Mononuclear cell (primary cell): ENCODE measurements around the gene SOX10. TPM values are rescaled to one million over a fixed set of nuclear protein-coding genes. Genes with fewer than 3 reads are reported as not detected.

Experiments used
- H3K27me3 ChIP-seq: 2 replicates; pipeline ENCODE4 v1.6.0; 2011; ENCODE audit warnings: low read length, control low read depth; ENCODE audit not compliant: insufficient read depth
- H3K4me1 ChIP-seq: 2 replicates; pipeline ENCODE4 v1.5.1; 2011; ENCODE audit warnings: mild to moderate bottlenecking, low read length, control low read depth; ENCODE audit not compliant: insufficient read depth
- H3K4me3 ChIP-seq: 2 replicates; pipeline ENCODE4 v1.5.1; 2011; ENCODE audit warnings: mild to moderate bottlenecking, low read length, moderate library complexity
- H3K9me3 ChIP-seq: 2 replicates; pipeline ENCODE4 v1.5.1; 2011; ENCODE audit warnings: low read depth, mild to moderate bottlenecking, control low read depth, low read length
- total RNA-seq: library from RNA; depleted of rRNA; stranded (reverse); fragments of >200 nt; gene quantifications from one replicate; pipeline ENCODE4 v1.2.3, GENCODE V29; 2012

SOX10 gene
- total RNA-seq, 1 donor = not detected

- H3K4me1 ChIP-seq = no peaks in the 10 kb centered on the region
- no peaks in the 10 kb centered on the region for H3K27me3 ChIP-seq
- no peak overlapping the region for H3K4me3 ChIP-seq
- H3K9me3 ChIP-seq = no peaks in the 10 kb centered on the region
Observed at GRCh38 chr22:37940698-37941376, 43.5 kb downstream of the SOX10 start.

- Histone ChIP-seq H3K4me3 (no peak overlapping the region), H3K27me3 (no peaks in the 10 kb centered on the region), H3K4me1 (peaks cover 9% of the 10 kb centered on the region), H3K9me3 (no peaks in the 10 kb centered on the region)
Observed at GRCh38 chr22:37933711-37934376, 50.5 kb downstream of the SOX10 start.

DNA sequence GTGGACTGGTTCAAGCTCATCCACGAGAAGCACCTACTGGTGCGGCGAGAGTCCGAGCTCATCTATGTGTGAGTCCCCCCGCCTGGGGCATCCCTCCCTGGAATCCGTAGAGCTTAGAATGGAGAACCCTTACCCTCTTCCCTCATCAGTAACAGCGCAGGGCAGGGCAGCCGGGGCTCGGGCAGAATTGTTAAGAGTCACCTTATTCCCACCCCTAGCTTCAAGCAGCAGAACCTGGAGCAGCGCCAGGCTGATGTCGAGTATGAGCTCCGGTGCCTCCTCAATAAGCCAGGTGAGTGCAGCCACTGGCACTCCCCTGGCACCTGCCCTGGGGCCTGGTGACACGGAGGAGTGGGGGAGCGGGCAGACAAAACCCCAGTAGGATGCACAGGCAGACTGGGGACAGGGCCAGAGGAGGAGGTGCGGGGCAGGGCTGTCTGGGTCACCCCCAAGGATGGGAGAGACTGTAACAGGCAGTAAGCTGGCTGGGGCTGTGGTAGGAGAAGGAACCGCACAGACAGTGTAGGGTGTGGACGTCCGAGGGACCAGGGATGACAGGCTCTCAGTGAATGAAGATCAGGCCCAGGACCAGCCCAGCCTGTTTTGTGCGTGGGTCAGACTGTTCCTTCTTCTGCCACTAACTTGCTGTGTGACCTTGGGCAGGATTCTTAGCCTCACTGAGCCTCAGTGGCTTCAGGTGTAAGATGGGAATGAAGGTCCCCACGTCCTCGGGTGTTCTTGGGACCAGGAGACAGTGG lies 51.4 kb downstream of the SOX10 start:
- Histone ChIP-seq H3K27me3 (no peaks in the 10 kb centered on the region), H3K9me3 (no peaks in the 10 kb centered on the region), H3K4me1 (peaks cover 9% of the 10 kb centered on the region), H3K4me3 (no peak overlapping the region)

DNA sequence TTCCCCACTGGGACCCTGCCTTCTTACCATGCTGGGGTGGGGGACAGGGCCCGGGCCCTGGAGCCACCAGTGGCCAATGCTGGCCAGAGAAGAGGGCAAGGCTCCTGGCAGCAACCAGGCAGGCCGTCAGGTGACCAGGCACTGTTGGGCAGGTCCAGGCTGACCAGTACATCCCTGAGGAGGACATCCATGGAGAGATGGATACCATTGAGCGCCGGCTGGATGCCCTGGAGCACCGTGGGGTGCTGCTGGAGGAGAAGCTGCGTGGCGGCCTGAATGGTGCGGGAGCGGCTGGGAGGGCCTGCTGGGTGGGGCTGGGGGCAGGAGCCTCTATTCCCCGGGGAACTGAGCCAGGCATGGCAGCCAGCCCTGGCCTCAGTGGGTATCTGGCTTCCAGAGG lies 52.0 kb downstream of the SOX10 start:
- Histone ChIP-seq H3K4me1 (peaks cover 9% of the 10 kb centered on the region), H3K27me3 (no peaks in the 10 kb centered on the region), H3K9me3 (no peaks in the 10 kb centered on the region), H3K4me3 (no peak overlapping the region)

GRCh38 chr22:37931893-37932389 lies 52.4 kb downstream of the SOX10 start:
- H3K9me3 ChIP-seq = no peaks in the 10 kb centered on the region

GRCh38 chr22:37930952-37931440 lies 53.4 kb downstream of the SOX10 start:
- H3K9me3 ChIP-seq = no peaks in the 10 kb centered on the region
- H3K4me3 ChIP-seq = no peak overlapping the region
- H3K4me1 ChIP-seq = peaks cover 9% of the 10 kb centered on the region
- no peaks in the 10 kb centered on the region for H3K27me3 ChIP-seq

More at GRCh38 chr22:37931893-37932389, 52.4 kb downstream of the SOX10 start:
- H3K4me3 ChIP-seq = no peak overlapping the region
- no peaks in the 10 kb centered on the region for H3K27me3 ChIP-seq
- H3K4me1 ChIP-seq = peaks cover 9% of the 10 kb centered on the region

- H3K4me3 ChIP-seq = no peak overlapping the region
- peaks cover 9% of the 10 kb centered on the region for H3K4me1 ChIP-seq
- H3K9me3 ChIP-seq = no peaks in the 10 kb centered on the region
Observed at GRCh38 chr22:37930270-37930951, 53.9 kb downstream of the SOX10 start.

GRCh38 chr22:37929390-37929789 lies 55.0 kb downstream of the SOX10 start:
- Histone ChIP-seq H3K4me1 (peaks cover 9% of the 10 kb centered on the region), H3K4me3 (no peak overlapping the region), H3K27me3 (no peaks in the 10 kb centered on the region), H3K9me3 (no peaks in the 10 kb centered on the region)

More at GRCh38 chr22:37930270-37930951, 53.9 kb downstream of the SOX10 start:
- no peaks in the 10 kb centered on the region for H3K27me3 ChIP-seq

DNA sequence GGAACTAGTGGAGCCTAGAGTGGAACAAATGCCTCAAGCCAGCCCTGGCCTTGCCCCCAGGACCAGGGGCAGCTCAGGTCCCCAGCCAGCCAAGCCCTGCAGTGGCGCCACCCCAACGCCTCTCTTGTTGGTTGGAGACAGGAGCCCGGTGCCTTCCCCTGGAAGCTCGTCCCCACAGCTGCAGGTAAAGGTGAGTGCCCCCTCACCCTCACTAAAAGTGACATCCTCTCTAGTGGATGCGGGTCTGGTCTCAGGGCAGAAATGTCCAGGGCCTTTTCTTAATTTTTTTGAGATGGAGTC lies 56.8 kb downstream of the SOX10 start:
- H3K4me1 ChIP-seq = no peaks in the 10 kb centered on the region
- no peaks in the 10 kb centered on the region for H3K9me3 ChIP-seq
- no peak overlapping the region for H3K4me3 ChIP-seq
- no peaks in the 10 kb centered on the region for H3K27me3 ChIP-seq

DNA sequence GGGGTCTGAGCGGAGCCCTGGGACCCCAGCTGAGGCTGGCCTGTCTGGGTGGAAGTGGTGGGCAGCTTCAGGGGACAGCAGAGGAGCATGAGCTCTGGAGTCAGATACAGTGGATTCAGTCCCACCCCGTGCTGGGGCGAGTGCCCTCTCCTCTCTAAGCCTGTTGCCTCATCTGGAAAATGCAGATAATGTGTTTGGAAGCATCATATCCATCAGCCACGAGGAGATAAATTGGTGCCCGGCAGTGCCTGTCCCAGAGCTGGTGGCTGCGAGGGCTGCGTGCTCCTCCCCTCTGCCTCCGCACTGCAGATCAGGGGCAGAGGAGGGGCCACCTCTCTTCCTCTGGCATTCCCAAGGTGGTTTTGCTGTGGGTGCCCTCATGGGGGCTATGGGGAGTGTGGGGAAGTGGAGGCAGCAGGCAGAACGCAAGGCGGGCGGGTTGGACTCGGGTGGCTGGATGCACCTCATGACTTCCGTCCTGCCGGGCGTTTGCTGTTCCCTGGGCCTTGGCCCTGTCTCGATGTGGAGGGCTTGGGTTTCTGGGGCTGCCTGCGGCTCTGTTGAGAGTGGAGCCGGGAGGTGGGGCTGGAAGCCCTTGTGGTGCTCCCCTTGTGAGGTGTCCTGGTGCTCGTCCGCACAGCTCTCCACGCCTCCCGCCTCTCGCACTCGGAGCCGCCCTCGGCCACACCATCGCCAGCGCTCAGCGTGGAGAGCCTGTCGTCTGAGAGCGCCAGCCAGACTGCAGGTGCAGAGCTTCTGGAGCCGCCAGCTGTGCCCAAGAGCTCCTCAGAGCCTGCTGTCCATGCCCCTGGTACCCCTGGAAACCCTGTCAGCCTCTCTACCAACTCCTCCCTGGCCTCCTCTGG lies 57.4 kb downstream of the SOX10 start:
- H3K4me1 ChIP-seq = no peaks in the 10 kb centered on the region
- no peaks in the 10 kb centered on the region for H3K27me3 ChIP-seq
- H3K4me3 ChIP-seq = no peak overlapping the region
- H3K9me3 ChIP-seq = no peaks in the 10 kb centered on the region

GRCh38 chr22:37926358-37926757 lies 58.0 kb downstream of the SOX10 start:
- no peaks in the 10 kb centered on the region for H3K9me3 ChIP-seq
- no peak overlapping the region for H3K4me3 ChIP-seq
- H3K4me1 ChIP-seq = no peaks in the 10 kb centered on the region
- no peaks in the 10 kb centered on the region for H3K27me3 ChIP-seq

- Histone ChIP-seq H3K27me3 (no peaks in the 10 kb centered on the region), H3K4me1 (no peaks in the 10 kb centered on the region), H3K9me3 (no peaks in the 10 kb centered on the region), H3K4me3 (no peak overlapping the region)
Observed at GRCh38 chr22:37925767-37926166, 58.6 kb downstream of the SOX10 start.

DNA sequence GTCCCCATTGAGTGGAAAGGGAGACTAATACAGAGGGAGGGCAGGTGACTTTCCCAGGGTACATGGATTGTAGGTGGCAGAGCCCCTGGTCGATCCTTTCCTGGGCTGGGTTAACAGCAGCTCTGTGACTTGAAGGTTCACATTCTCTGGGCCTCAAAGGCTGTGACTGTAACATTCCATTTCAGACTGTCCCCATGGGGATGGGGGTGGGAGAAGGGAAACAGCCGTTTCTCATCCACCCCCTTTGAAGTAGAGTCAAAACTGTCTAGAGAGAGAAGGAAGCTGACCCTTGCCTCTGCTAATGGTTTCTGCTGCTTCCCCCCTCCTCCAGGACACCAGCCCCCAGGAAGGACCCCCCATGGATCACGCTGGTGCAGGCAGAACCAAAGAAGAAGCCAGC lies 59.0 kb downstream of the SOX10 start:
- no peaks in the 10 kb centered on the region for H3K9me3 ChIP-seq
- H3K4me1 ChIP-seq = peaks cover under 1% of the 10 kb centered on the region
- no peaks in the 10 kb centered on the region for H3K27me3 ChIP-seq
- H3K4me3 ChIP-seq = no peak overlapping the region

DNA sequence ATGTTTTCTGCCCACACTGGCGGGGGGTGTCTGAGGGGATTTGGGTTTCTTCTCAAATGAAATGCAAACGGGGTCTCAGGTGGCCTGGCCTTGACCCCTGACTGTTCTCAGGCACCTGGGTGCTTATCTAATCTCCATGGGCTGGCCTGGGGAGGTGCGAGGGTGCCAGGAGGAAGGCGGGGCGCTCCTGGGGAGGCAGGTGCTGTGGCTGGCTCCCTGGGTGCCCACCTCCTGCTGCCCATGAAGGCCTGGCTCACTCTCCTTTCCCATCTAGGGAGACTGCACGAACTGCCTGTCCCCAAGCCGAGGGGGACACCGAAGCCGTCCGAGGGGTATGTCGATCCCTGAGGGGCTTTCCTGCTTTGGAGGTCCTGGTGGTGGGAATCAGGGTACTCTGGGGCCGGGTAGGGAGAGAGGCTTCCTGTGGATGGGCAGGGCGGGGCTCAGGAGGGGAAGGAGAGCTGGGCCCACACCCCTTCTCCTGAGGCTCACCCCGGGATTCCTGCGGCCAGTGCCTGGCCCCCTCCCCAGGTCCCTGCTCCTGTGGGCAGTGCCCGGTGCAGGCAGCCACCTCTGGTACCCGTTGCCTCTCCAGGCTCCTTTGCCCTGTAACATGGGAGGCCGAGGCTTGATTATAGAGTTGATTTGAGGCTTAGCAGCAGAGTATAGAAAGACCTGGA lies 59.8 kb downstream of the SOX10 start:
- H3K4me3 ChIP-seq = no peak overlapping the region
- H3K9me3 ChIP-seq = no peaks in the 10 kb centered on the region
- no peaks in the 10 kb centered on the region for H3K27me3 ChIP-seq
- peaks cover 9% of the 10 kb centered on the region for H3K4me1 ChIP-seq
